Natural killer cell (primary cell): ENCODE data around the gene TM4SF1. TPM values are rescaled to one million over a fixed set of nuclear protein-coding genes. Genes with fewer than 3 reads are reported as not detected.

Experiments
- ATAC-seq, 3 donors: fragments of 150-1000 bp in 2 of 3; fragments of 200-7000 bp in 1 of 3; cut with Tn5 transposase; 1 replicate in 1 of 3; 2 replicates in 2 of 3; pipeline ENCODE4 v1.10.0; 2021; ENCODE audit warnings: mild to moderate bottlenecking in 2 of 3, moderate library complexity in 2 of 3
- DNase-seq, 2 donors: peaks; one replicate each; pipeline versions ENCODE4 v3.0.0 to v3.0.0-alpha.2; 2013 to 2021; ENCODE audit warnings: mixed read lengths in 1 of 2
- H3K27ac ChIP-seq: one replicate; pipeline ENCODE4 v1.5.1; 2013; ENCODE audit warnings: mild to moderate bottlenecking, low read length
- H3K27me3 ChIP-seq: one replicate; pipeline ENCODE4 v1.6.1; 2013; ENCODE audit warnings: low read length; ENCODE audit not compliant: control insufficient read depth, insufficient read depth
- H3K36me3 ChIP-seq: one replicate; pipeline ENCODE4 v1.6.1; 2013; ENCODE audit warnings: low read length; ENCODE audit not compliant: control insufficient read depth, insufficient read depth
- H3K4me1 ChIP-seq: one replicate; pipeline ENCODE4 v1.6.1; 2013; ENCODE audit warnings: low read length; ENCODE audit not compliant: control insufficient read depth, insufficient read depth
- H3K4me3 ChIP-seq: one replicate; pipeline ENCODE4 v1.5.1; 2013; ENCODE audit warnings: low read length
- H3K9me3 ChIP-seq: one replicate; pipeline ENCODE4 v1.6.1; 2013; ENCODE audit warnings: low read length; ENCODE audit not compliant: control insufficient read depth, insufficient read depth
- H3K27ac Mint-ChIP-seq, 2 donors: one replicate each; pipeline ENCODE4 v1.8.0; 2022; ENCODE audit warnings: mild to moderate bottlenecking in 2 of 2, mixed read lengths in 2 of 2, moderate library complexity in 1 of 2
- H3K27me3 Mint-ChIP-seq, 2 donors: one replicate each; pipeline ENCODE4 v1.8.0; 2022; ENCODE audit warnings: low read depth in 2 of 2, mixed read lengths in 2 of 2
- H3K36me3 Mint-ChIP-seq: one replicate; pipeline ENCODE4 v1.8.0; 2022; ENCODE audit warnings: mixed read lengths
- H3K4me1 Mint-ChIP-seq, 2 donors: one replicate each; pipeline ENCODE4 v1.8.0; 2022; ENCODE audit warnings: mixed read lengths in 2 of 2
- H3K4me3 Mint-ChIP-seq: one replicate; pipeline ENCODE4 v1.8.0; 2022; ENCODE audit warnings: mild to moderate bottlenecking, moderate library complexity, mixed read lengths
- H3K9me3 Mint-ChIP-seq, 2 donors: one replicate each; pipeline ENCODE4 v1.8.0; 2022; ENCODE audit warnings: mixed read lengths in 2 of 2
- WGBS: methylation state at CpG from one replicate; pipeline ENCODE4 v1.1.7; 2013; ENCODE audit warnings: missing lambda C conversion rate; ENCODE audit not compliant: insufficient coverage; 5-methylcytosine and 5-hydroxymethylcytosine counted together
- intact Hi-C: fragments of 100-400 bp; cut with micrococcal nuclease; formaldehyde crosslinking; loops from one replicate; pipeline ENCODE4 v1.14.2; 2022
- total RNA-seq, 4 donors: library from RNA; stranded (reverse); fragments of 120-200 nt in 1 of 4; gene quantifications; one replicate each; pipeline versions ENCODE4 v1.2.3 to v1.2.4, GENCODE V29; 2013 to 2022
- TF ChIP-seq, protein P1 (sequence below): fragments of 200-600 bp; IDR thresholded peaks from one replicate; pipeline ENCODE4 v1.8.0; 2022; ENCODE audit warnings: antibody characterized with exemption

The TM4SF1 gene
- total RNA-seq, 3 donors from 2014 or later (not counting 1 experiment from before 2014, with no cell fraction given): not detected

DNA sequence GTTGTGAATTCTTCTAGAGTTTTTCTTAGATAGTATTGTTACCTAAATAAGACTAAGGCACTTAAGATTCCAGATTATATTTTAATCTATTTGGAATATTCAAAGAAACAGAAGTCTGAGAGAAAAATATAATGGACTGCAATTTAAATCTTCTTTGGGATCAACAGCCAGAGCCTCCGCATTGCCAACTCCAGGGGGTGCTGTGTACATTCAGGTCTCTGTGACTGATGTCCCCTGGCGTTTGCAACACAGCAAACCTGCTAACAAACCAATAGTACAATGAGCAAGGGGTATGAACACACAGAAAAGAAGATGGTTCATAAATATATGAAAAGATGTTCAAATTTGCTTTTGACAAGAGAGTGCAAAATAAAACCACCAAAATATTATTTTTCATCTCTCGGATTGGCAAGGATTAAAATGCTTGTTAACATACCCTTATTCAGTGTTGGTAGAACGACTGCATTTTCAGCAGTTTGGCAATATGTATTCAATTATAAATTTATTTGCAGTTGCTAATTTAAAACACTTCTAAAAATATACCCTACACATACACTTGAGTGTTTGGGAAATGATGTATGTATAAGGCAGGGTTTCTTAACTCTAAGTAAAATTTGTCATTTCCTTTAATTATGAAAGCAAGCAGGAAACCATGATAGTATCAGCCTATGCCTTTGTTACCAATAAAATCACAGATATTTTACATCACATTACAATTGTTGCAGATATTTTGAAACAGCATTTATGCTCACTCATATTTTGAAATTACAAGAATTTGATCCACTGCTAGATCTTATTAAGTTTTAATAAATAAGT is 16.1 kb upstream of the TM4SF1 start:
- no peaks in the 10 kb centered on the region for H3K36me3 ChIP-seq
- H3K27ac Mint-ChIP-seq: no peak overlapping the region
- H3K9me3 Mint-ChIP-seq: no peaks in the 10 kb centered on the region
- no peaks in the 10 kb centered on the region for H3K27me3 Mint-ChIP-seq
- intact Hi-C loops: loop anchor here (1.0 kb wide), 1 partner anchor 87 kb away; no protein-coding TSS in a partner anchor
- H3K4me3 ChIP-seq: no peak overlapping the region
- H3K27ac ChIP-seq: no peak overlapping the region
- DNase-seq: peak in 1 of 2 donors; percentile 38
- H3K9me3 ChIP-seq: no peaks in the 10 kb centered on the region
- no peak overlapping the region for H3K4me3 Mint-ChIP-seq
- no peaks in the 10 kb centered on the region for H3K4me1 ChIP-seq
- no peaks in the 10 kb centered on the region for H3K36me3 Mint-ChIP-seq
- TF ChIP-seq, protein P1, sequence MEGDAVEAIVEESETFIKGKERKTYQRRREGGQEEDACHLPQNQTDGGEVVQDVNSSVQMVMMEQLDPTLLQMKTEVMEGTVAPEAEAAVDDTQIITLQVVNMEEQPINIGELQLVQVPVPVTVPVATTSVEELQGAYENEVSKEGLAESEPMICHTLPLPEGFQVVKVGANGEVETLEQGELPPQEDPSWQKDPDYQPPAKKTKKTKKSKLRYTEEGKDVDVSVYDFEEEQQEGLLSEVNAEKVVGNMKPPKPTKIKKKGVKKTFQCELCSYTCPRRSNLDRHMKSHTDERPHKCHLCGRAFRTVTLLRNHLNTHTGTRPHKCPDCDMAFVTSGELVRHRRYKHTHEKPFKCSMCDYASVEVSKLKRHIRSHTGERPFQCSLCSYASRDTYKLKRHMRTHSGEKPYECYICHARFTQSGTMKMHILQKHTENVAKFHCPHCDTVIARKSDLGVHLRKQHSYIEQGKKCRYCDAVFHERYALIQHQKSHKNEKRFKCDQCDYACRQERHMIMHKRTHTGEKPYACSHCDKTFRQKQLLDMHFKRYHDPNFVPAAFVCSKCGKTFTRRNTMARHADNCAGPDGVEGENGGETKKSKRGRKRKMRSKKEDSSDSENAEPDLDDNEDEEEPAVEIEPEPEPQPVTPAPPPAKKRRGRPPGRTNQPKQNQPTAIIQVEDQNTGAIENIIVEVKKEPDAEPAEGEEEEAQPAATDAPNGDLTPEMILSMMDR: peak; percentile 60
- H3K27me3 ChIP-seq: no peaks in the 10 kb centered on the region
- no peaks in the 10 kb centered on the region for H3K4me1 Mint-ChIP-seq
- peak; percentile 63 to 81 (median 72) for ATAC-seq
- WGBS: 10% methylated on average over 1 of the region's 4 CpGs

DNA sequence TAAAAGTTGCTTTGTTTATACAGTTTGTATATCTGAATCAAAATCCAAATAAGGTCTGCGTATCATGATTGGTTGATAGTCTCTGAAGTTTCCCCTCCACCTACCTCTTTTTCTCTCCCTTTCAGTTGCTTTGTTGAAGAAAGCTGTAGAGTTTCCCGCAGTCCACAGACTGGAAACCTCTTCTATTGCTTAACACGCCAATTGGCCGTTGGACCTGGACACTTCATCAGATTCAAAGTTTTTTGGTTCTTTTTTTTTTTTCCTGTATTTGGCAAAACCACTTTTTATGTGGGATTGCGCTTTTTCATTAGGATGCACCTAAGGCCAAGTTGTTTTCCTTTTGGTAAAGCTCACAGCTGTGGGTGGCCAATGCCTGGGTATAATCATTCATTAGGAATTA is 14.5 kb upstream of the TM4SF1 start:
- Mint-ChIP-seq H3K27me3 (no peaks in the 10 kb centered on the region), H3K4me1 (no peaks in the 10 kb centered on the region), H3K27ac (no peak overlapping the region), H3K36me3 (no peaks in the 10 kb centered on the region), H3K9me3 (no peaks in the 10 kb centered on the region), H3K4me3 (no peak overlapping the region)
- no peak for DNase-seq
- H3K9me3 ChIP-seq: no peaks in the 10 kb centered on the region
- H3K27me3 ChIP-seq: no peaks in the 10 kb centered on the region
- H3K27ac ChIP-seq: no peak overlapping the region
- no peak overlapping the region for H3K4me3 ChIP-seq
- TF ChIP-seq, protein P1: no peak
- ATAC-seq: no peak
- intact Hi-C loops: no loop called here
- WGBS: 68% methylated on average over 4 of the region's 5 CpGs
- H3K36me3 ChIP-seq: no peaks in the 10 kb centered on the region
- no peaks in the 10 kb centered on the region for H3K4me1 ChIP-seq

DNA sequence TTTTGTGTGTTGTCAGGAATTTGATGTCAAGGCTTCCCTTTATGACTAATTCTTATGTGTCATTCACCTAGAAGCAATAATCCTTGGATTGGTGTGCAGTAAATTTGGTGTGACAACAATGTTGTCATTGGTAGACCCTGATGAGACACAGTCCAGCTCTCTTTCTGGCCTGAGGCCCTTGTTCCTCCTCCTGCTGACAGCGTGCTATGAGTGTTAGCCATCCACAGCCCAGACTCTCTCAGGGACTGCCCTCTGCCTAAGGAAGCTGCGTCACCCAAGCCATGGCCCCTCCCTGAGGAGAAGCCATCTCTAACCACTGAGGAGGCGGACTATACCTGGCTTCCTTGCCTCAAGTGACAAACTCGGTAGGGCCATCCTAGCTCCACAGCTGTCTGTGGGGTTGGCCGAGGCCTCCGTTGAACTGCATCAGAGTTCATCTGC is 13.3 kb upstream of the TM4SF1 start:
- Mint-ChIP-seq H3K4me3 (no peak overlapping the region), H3K9me3 (no peaks in the 10 kb centered on the region), H3K36me3 (no peaks in the 10 kb centered on the region), H3K27me3 (no peaks in the 10 kb centered on the region), H3K27ac (no peak overlapping the region), H3K4me1 (no peaks in the 10 kb centered on the region)
- ATAC-seq: no peak
- no peaks in the 10 kb centered on the region for H3K27me3 ChIP-seq
- H3K36me3 ChIP-seq: no peaks in the 10 kb centered on the region
- H3K4me1 ChIP-seq: no peaks in the 10 kb centered on the region
- no peak overlapping the region for H3K27ac ChIP-seq
- DNase-seq: no peak
- WGBS: 90% methylated on average over 6 of the region's 6 CpGs
- H3K4me3 ChIP-seq: no peak overlapping the region
- no peaks in the 10 kb centered on the region for H3K9me3 ChIP-seq
- TF ChIP-seq, protein P1: no peak
- intact Hi-C loops: no loop called here

DNA sequence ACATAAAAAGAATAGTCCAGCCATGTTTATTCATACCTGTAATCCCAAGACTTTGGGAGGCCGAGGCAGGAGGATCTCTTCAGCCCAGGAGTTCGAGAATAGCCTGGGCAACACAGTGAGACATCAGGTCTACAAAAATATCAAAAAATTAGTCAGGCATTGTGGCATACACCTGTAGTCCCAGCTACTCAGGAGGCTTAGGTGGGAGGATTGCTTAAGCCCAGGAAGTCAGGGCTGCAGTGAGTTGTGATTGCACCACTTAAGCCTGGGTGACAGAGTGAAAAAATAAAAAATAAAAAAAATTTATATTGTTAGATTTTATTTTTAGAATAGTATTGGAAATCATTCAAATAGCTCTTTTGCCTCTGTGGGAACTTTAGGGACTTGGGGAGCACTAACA is 12.8 kb upstream of the TM4SF1 start:
- no peak overlapping the region for H3K27ac ChIP-seq
- H3K27me3 ChIP-seq: no peaks in the 10 kb centered on the region
- intact Hi-C loops: no loop called here
- ATAC-seq: no peak
- TF ChIP-seq, protein P1: no peak
- no peaks in the 10 kb centered on the region for H3K36me3 ChIP-seq
- Mint-ChIP-seq H3K4me3 (no peak overlapping the region), H3K36me3 (no peaks in the 10 kb centered on the region), H3K4me1 (no peaks in the 10 kb centered on the region), H3K27ac (no peak overlapping the region), H3K9me3 (no peaks in the 10 kb centered on the region), H3K27me3 (no peaks in the 10 kb centered on the region)
- no peaks in the 10 kb centered on the region for H3K9me3 ChIP-seq
- H3K4me1 ChIP-seq: no peaks in the 10 kb centered on the region
- WGBS: 67% methylated on average over 2 of the region's 2 CpGs
- no peak overlapping the region for H3K4me3 ChIP-seq
- no peak for DNase-seq
